ENCODE data around the gene GLP1R.

DNA sequence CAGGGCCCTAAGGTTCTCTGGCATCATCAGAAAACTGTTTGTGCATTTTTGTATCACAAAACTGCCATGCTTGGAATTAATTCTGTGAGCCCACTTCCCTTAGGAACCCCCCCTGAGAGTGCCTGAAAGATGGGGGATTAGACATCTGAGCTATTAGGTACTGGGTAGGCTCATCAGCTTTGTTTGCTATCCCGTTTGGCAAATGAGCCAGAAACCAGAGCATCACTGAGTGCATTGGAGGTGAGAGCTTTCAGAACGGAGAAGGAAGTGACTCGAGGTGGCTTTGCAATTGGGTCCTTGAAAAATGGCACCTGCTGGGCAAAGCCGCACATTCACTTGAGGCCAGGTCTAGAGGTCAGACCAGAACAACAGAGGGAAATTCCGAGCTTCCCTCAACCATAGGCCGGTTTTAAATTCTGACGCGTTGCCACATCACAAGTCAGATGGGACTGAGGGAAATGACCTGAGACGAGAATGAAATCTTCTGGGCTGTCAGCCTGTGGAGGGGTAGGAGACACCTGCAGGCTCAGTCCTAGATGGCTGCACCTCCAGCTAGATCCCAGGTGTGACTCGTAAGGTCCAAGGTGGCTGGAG lies 8.4 kb upstream of the GLP1R start:
- TF ChIP-seq, protein P1, sequence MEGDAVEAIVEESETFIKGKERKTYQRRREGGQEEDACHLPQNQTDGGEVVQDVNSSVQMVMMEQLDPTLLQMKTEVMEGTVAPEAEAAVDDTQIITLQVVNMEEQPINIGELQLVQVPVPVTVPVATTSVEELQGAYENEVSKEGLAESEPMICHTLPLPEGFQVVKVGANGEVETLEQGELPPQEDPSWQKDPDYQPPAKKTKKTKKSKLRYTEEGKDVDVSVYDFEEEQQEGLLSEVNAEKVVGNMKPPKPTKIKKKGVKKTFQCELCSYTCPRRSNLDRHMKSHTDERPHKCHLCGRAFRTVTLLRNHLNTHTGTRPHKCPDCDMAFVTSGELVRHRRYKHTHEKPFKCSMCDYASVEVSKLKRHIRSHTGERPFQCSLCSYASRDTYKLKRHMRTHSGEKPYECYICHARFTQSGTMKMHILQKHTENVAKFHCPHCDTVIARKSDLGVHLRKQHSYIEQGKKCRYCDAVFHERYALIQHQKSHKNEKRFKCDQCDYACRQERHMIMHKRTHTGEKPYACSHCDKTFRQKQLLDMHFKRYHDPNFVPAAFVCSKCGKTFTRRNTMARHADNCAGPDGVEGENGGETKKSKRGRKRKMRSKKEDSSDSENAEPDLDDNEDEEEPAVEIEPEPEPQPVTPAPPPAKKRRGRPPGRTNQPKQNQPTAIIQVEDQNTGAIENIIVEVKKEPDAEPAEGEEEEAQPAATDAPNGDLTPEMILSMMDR (conservative IDR thresholded peaks at IDR 0.05; ENCODE audit: low read depth, low read length) = no peak
- no peak for TF ChIP-seq EZH2phosphoT487 (IDR thresholded peaks at IDR 0.05; ENCODE audit: borderline replicate concordance, low read length)
